A673 (cell line): ENCODE results near the gene ZNF718. TPM values are rescaled to one million over a fixed set of nuclear protein-coding genes. Genes with fewer than 3 reads are reported as not detected.
"Not testable (repeated sequence)": the region's sequence is repeated elsewhere in the genome, so short reads cannot be mapped to it uniquely, and the experiment has no call there.

Source experiments
- BruUV-seq: library from RNA; stranded (reverse); fragments of 400-500 nt; replicated peaks from 2 replicates; lab custom pipeline; 2021; lab: Mats Ljungman, UMichigan
- CTCF ChIA-PET: fragments of 300-600 bp; sonication (Branson Sonifier 250); formaldehyde crosslinking; loops from one replicate; lab custom pipeline; 2022; ENCODE audit warnings: antibody characterized with exemption; lab: Charles Lee
- POLR2A ChIA-PET: fragments of 300-600 bp; sonication (Branson Sonifier 250); formaldehyde crosslinking; loops from one replicate; lab custom pipeline; 2022; ENCODE audit warnings: antibody characterized with exemption; ENCODE audit not compliant: low non-redundant PET; lab: Charles Lee
- DNase-seq: peaks from one replicate; pipeline ENCODE4 v3.0.0-alpha.2; 2015; ENCODE audit warnings: low spot score
- H3K27ac ChIP-seq: fragments of 200-600 bp; sonication (generic); 2 replicates; pipeline ENCODE4 v1.5.1; 2016; ENCODE audit warnings: mixed run types, low read depth, mild to moderate bottlenecking, mixed read lengths, antibody characterized with exemption, low read length; ENCODE audit not compliant: poor library complexity, severe bottlenecking
- H3K27me3 ChIP-seq: fragments of 200-600 bp; sonication (generic); replicated peaks from 2 replicates; pipeline ENCODE4 v1.6.1; 2017; ENCODE audit warnings: mixed run types, low read depth, mild to moderate bottlenecking, mixed read lengths, antibody characterized with exemption, low read length; ENCODE audit not compliant: insufficient read depth, poor library complexity
- H3K36me3 ChIP-seq: fragments of 200-600 bp; sonication (generic); 2 replicates; pipeline ENCODE4 v1.6.1; 2016; ENCODE audit warnings: mixed run types, mild to moderate bottlenecking, mixed read lengths, antibody characterized with exemption, low read length; ENCODE audit not compliant: insufficient read depth, poor library complexity, severe bottlenecking
- H3K4me1 ChIP-seq: fragments of 200-600 bp; sonication (generic); 2 replicates; pipeline ENCODE4 v1.6.1; 2017; ENCODE audit warnings: mixed run types, mild to moderate bottlenecking, mixed read lengths, antibody characterized with exemption, low read length; ENCODE audit not compliant: insufficient read depth, poor library complexity, severe bottlenecking
- H3K4me3 ChIP-seq: fragments of 200-600 bp; sonication (generic); 2 replicates; pipeline ENCODE4 v1.5.1; 2016; ENCODE audit warnings: low read depth, mixed run types, mild to moderate bottlenecking, mixed read lengths, low read length; ENCODE audit not compliant: poor library complexity, severe bottlenecking
- H3K9me3 ChIP-seq: fragments of 200-600 bp; sonication (generic); 2 replicates; pipeline ENCODE4 v1.6.1; 2016; ENCODE audit warnings: mixed run types, low read depth, mild to moderate bottlenecking, mixed read lengths, antibody characterized with exemption, low read length; ENCODE audit not compliant: poor library complexity, severe bottlenecking
- CTCF ChIP-seq: fragments of 300-800, 200-600 bp; sonication (generic); conservative IDR thresholded peaks from 2 replicates; pipeline ENCODE4 v1.5.1; 2017; ENCODE audit warnings: low read depth, mild to moderate bottlenecking, antibody characterized with exemption, low read length, moderate library complexity, mixed read lengths
- EZH2 ChIP-seq: fragments of 200-600 bp; sonication (generic); IDR thresholded peaks from 2 replicates; pipeline ENCODE4 v1.6.1; 2017; ENCODE audit warnings: borderline replicate concordance, low read depth, mild to moderate bottlenecking, mixed read lengths, antibody characterized with exemption, low read length; ENCODE audit not compliant: poor library complexity, severe bottlenecking
- intact Hi-C: fragments of 100-400 bp; cut with micrococcal nuclease; formaldehyde crosslinking; loops from one replicate; pipeline ENCODE4 v1.10.0; 2022; ENCODE audit not compliant: unreplicated experiment
- total RNA-seq: library from RNA; stranded (reverse); gene quantifications from 2 replicates; pipeline ENCODE4 v1.2.3, GENCODE V29; 2021

The ZNF718 gene
- total RNA-seq, 1 experiment from 2014 or later: 9.2 TPM

- no peak for TF ChIP-seq EZH2
- TF ChIP-seq CTCF: no peak
- BruUV-seq: no TSS peak
Observed at GRCh38 chr4:121408-122084, 2.8 kb upstream of the ZNF718 start.

DNA sequence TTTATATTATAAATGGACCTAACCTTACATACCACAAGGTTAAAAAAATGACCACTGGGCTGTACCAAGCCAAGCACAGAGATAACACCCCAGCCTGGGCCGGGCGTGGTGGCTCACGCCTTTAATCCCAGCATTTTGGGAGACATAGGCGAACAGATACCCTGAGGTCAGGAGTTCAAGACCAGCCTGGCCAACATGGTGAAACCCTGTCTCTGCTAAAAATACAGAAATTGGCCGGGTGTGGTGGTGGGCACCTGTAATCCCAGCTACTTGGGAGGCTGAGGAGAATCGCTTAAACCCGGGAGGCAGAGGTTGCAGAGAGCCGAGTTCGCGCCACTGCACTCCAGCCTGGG, 403 bp upstream of the ZNF718 start:
- H3K27me3 ChIP-seq, intact Hi-C loops, H3K4me1 ChIP-seq, DNase-seq, CTCF ChIA-PET, BruUV-seq: not testable (repeated sequence)
- H3K27ac ChIP-seq: peak overlapping the region; percentile 89
- H3K4me3 ChIP-seq: peak overlapping the region; percentile 64
- peaks cover 16% of the 10 kb centered on the region for H3K9me3 ChIP-seq
- H3K36me3 ChIP-seq: peaks cover 13% of the 10 kb centered on the region
- POLR2A ChIA-PET: interaction anchor here (0.6 kb wide), 1 partner anchor 237 kb away, joined by 10 read pairs; no protein-coding TSS in a partner anchor

More at GRCh38 chr4:121408-122084, 2.8 kb upstream of the ZNF718 start:
- intact Hi-C loops: no loop called here
- Histone ChIP-seq H3K27ac (no peak overlapping the region), H3K9me3 (peaks cover 13% of the 10 kb centered on the region), H3K4me3 (no peak overlapping the region), H3K4me1 (no peaks in the 10 kb centered on the region), H3K27me3 (no peaks in the 10 kb centered on the region), H3K36me3 (peaks cover 9% of the 10 kb centered on the region)
- DNase-seq: no peak
- ChIA-PET CTCF (interaction anchor here (0.6 kb wide), 1 partner anchor 562 kb away, joined by 3 read pairs; no protein-coding TSS in a partner anchor), POLR2A (no interaction called here)

GRCh38 chr4:125091-125771, 930 bp downstream of the ZNF718 start:
- BruUV-seq: no TSS peak

More at GRCh38 chr4:125091-125771, 930 bp downstream of the ZNF718 start:
- ChIA-PET POLR2A (no interaction called here), CTCF (no interaction called here)
- peak; percentile 52 for DNase-seq
- no peaks in the 10 kb centered on the region for H3K27me3 ChIP-seq
- H3K4me3 ChIP-seq: peak overlapping the region; percentile 64
- intact Hi-C loops: no loop called here
- peaks cover 13% of the 10 kb centered on the region for H3K36me3 ChIP-seq
- no peaks in the 10 kb centered on the region for H3K4me1 ChIP-seq
- TF ChIP-seq EZH2 (no peak), CTCF (no peak)
- peak overlapping the region; percentile 89 for H3K27ac ChIP-seq
- H3K9me3 ChIP-seq: peaks cover 16% of the 10 kb centered on the region
